Testis (tissue), 3 donors: ENCODE data around the gene ERC2. TPM values are rescaled to one million over a fixed set of nuclear protein-coding genes. Genes with fewer than 3 reads are reported as not detected.
"Not testable (repeated sequence)": the region's sequence is repeated elsewhere in the genome, so short reads cannot be mapped to it uniquely, and the experiment has no call there.

Experiments
- DNase-seq: peaks from one replicate; pipeline ENCODE4 v3.0.0-alpha.2; 2019
- H3K27ac ChIP-seq, 2 donors: fragments of 200-600 bp; sonication (generic); one replicate each; pipeline ENCODE4 v1.5.1; 2019
- H3K27me3 ChIP-seq: fragments of 200-600 bp; sonication (generic); one replicate; pipeline ENCODE4 v1.5.1; 2019
- H3K36me3 ChIP-seq: fragments of 200-600 bp; sonication (generic); one replicate; pipeline ENCODE4 v1.5.1; 2017; ENCODE audit warnings: low read depth; ENCODE audit errors: missing control alignments
- H3K4me1 ChIP-seq: fragments of 200-600 bp; sonication (generic); one replicate; pipeline ENCODE4 v1.5.1; 2019
- H3K4me3 ChIP-seq, 2 donors: fragments of 200-600 bp; sonication (generic); one replicate each; pipeline ENCODE4 v1.5.1; 2017 to 2019
- H3K9me3 ChIP-seq: fragments of 200-600 bp; sonication (generic); one replicate; pipeline ENCODE4 v1.5.1; 2017
- CTCF ChIP-seq, 3 experiments: fragments of 450-650 bp in 2 of 3; fragments of 200-600 bp in 1 of 3; sonication (generic) in 1 of 3; IDR thresholded peaks; one replicate each; pipeline ENCODE4 v1.5.1; 2016 to 2019; ENCODE audit warnings: antibody characterized with exemption in 3 of 3, mild to moderate bottlenecking in 2 of 3, moderate library complexity in 1 of 3
- POLR2A ChIP-seq: fragments of 450-650 bp; IDR thresholded peaks from one replicate; pipeline ENCODE4 v1.6.1; 2017; ENCODE audit warnings: antibody characterized with exemption, mild to moderate bottlenecking, moderate library complexity
- WGBS, 2 donors: methylation state at CpG; one replicate each; pipeline ENCODE4 v1.1.5; 2018; 5-methylcytosine and 5-hydroxymethylcytosine counted together
- intact Hi-C: fragments of 100-400 bp; cut with DNase I; formaldehyde crosslinking; loops from one replicate; pipeline ENCODE4 v1.15.1; 2023; ENCODE audit warnings: low total_unique reads
- polyA plus RNA-seq: library from polyadenylated mRNA; stranded (reverse); fragments of 350-450 nt; fragmentation: Illumina TruSeq; extraction: RNeasy Lipid Tissue Mini Kit (QIAGEN cat#74804); gene quantifications from one replicate; pipeline ENCODE4 v1.2.3, GENCODE V29; 2014; ENCODE audit warnings: low read depth, low replicate concordance; ENCODE audit not compliant: insufficient read depth
- total RNA-seq, 2 donors: library from RNA; depleted of rRNA; stranded (reverse); fragments of >200 nt; gene quantifications; one replicate each; pipeline ENCODE4 v1.2.3, GENCODE V29; 2016

Gene ERC2
- total and polyA plus RNA-seq, 3 donors from 2014 or later, result 1.9 to 6.1 (median 5.9) TPM

DNA sequence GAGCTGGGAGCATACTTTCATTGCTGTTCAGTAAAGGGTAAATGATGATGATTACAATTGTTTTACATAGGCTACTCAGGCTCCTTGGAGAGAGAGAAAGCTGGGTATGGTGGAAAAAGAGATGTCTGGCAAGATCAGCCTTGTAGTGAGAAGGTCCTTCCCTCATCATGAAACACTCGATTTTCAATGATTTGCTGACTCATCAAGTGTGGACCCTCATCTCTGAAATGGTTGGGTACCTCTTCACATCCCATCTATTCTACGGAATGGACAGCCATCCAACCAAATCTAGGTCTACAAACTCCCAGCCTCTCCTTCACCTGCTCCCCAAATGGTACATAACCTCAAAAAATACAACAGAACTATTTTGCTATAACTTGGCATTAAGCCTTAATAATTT lies 610.6 kb downstream of the ERC2 start:
- no peak for TF ChIP-seq CTCF (IDR thresholded peaks at IDR 0.05)
- no peak for TF ChIP-seq POLR2A
- Histone ChIP-seq H3K4me3 (no peak overlapping the region), H3K36me3 (no peaks in the 10 kb centered on the region), H3K27ac (no peak overlapping the region), H3K4me1 (no peaks in the 10 kb centered on the region), H3K9me3 (no peaks in the 10 kb centered on the region), H3K27me3 (no peaks in the 10 kb centered on the region)
- intact Hi-C loops, result no loop called here
- no peak for DNase-seq
- 79 to 86% methylated on average over 2 of the region's 2 CpGs for WGBS, 2 donors

DNA sequence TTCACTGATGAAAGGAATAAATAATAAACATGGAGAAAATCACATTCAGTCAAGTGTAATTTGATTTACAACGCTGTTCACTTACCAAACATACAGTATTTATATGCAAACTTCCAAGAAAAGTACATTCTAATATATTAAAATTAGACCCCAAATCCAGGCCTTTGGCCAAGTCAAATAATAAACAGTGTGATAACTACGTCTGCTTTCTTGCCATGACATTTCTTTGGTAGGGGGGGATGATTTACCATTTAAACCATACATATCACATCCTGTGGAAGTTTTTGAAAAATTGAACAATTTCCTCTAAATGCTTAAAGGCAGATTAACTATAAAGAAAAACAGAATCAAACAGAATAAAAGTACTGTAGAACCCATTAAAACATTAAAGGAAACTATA lies 613.0 kb downstream of the ERC2 start:
- Histone ChIP-seq H3K27ac (no peak overlapping the region), H3K4me1 (no peaks in the 10 kb centered on the region), H3K9me3 (no peaks in the 10 kb centered on the region), H3K27me3 (no peaks in the 10 kb centered on the region), H3K4me3 (no peak overlapping the region), H3K36me3 (no peaks in the 10 kb centered on the region)
- DNase-seq, result no peak
- intact Hi-C loops, result no loop called here
- TF ChIP-seq POLR2A (no peak), CTCF (IDR thresholded peaks at IDR 0.05) (no peak)
- 80 to 83% methylated on average over 2 of the region's 2 CpGs for WGBS, 2 donors

GRCh38 chr3:55854494-55854893 lies 613.8 kb downstream of the ERC2 start:
- DNase-seq, result no peak
- TF ChIP-seq POLR2A, result no peak
- intact Hi-C loops, result no loop called here
- Histone ChIP-seq H3K9me3 (no peaks in the 10 kb centered on the region), H3K4me3 (no peak overlapping the region), H3K36me3 (no peaks in the 10 kb centered on the region), H3K27me3 (no peaks in the 10 kb centered on the region), H3K27ac (no peak overlapping the region), H3K4me1 (no peaks in the 10 kb centered on the region)
- 73 to 84% methylated on average over 5 of the region's 5 CpGs for WGBS, 2 donors

GRCh38 chr3:55852326-55852725 lies 615.9 kb downstream of the ERC2 start:
- Histone ChIP-seq H3K9me3 (no peaks in the 10 kb centered on the region), H3K4me3 (no peak overlapping the region), H3K36me3 (no peaks in the 10 kb centered on the region), H3K27me3 (no peaks in the 10 kb centered on the region), H3K4me1 (no peaks in the 10 kb centered on the region), H3K27ac (no peak overlapping the region)
- intact Hi-C loops, result no loop called here
- 90 to 96% methylated on average over 2 of the region's 2 CpGs for WGBS, 2 donors
- no peak for DNase-seq
- no peak for TF ChIP-seq POLR2A
- TF ChIP-seq CTCF (IDR thresholded peaks at IDR 0.05), result no peak

- Histone ChIP-seq H3K4me3 (no peak overlapping the region), H3K9me3 (no peaks in the 10 kb centered on the region), H3K36me3 (no peaks in the 10 kb centered on the region), H3K27me3 (no peaks in the 10 kb centered on the region), H3K4me1 (no peaks in the 10 kb centered on the region), H3K27ac (no peak overlapping the region)
- DNase-seq, result no peak
- TF ChIP-seq POLR2A, result no peak
- TF ChIP-seq CTCF (IDR thresholded peaks at IDR 0.05), result no peak
- WGBS, 2 donors, result 63 to 72% methylated on average over 3 of the region's 3 CpGs
- intact Hi-C loops, result no loop called here
Measured at GRCh38 chr3:55842204-55842603, 626.1 kb downstream of the ERC2 start.

GRCh38 chr3:55831876-55832275 lies 636.4 kb downstream of the ERC2 start:
- not testable (repeated sequence) for H3K27ac ChIP-seq
- WGBS, 2 donors, result 85 to 89% methylated on average over 9 to 13 of the region's 13 CpGs

More at GRCh38 chr3:55831876-55832275, 636.4 kb downstream of the ERC2 start:
- intact Hi-C loops, H3K4me1 ChIP-seq, H3K9me3 ChIP-seq, H3K27me3 ChIP-seq, H3K4me3 ChIP-seq, DNase-seq, H3K36me3 ChIP-seq: not testable (repeated sequence)
